HCT116 (cell line): ENCODE data around the gene DOP1B. TPM values are rescaled to one million over a fixed set of nuclear protein-coding genes. Genes with fewer than 3 reads are reported as not detected.
A peak's percentile ranks its signal among the peaks of the same experiment; 100 is the strongest.

Experiments used
- ATAC-seq: fragments of 200-7000 bp; cut with Tn5 transposase; 2 replicates; pipeline ENCODE4 v1.9.1; 2020; ENCODE audit warnings: mild to moderate bottlenecking, moderate library complexity
- BruUV-seq: library from RNA; stranded (reverse); fragments of 400-500 nt; replicated peaks from 2 replicates; lab custom pipeline; 2021; lab: Mats Ljungman, UMichigan
- CTCF ChIA-PET: fragments of 300-600 bp; sonication (Branson Sonifier 250); formaldehyde crosslinking; loops from one replicate; lab custom pipeline; 2021; ENCODE audit warnings: antibody characterized with exemption; lab: Charles Lee
- POLR2A ChIA-PET: fragments of 300-600, 350-600 bp; sonication (Branson Sonifier 250); formaldehyde crosslinking; loops from one replicate; lab custom pipeline; 2021; ENCODE audit warnings: antibody characterized with exemption; lab: Charles Lee
- RAD21 ChIA-PET, 2 experiments: fragments of 300-600 bp; sonication (Branson Sonifier 250); formaldehyde crosslinking; loops; one replicate each; lab custom pipeline; 2023; ENCODE audit warnings: low total read pairs in 2 of 2; ENCODE audit not compliant: uncharacterized antibody in 2 of 2, unreplicated experiment in 2 of 2, low non-redundant PET in 1 of 2; lab: Charles Lee
- DNase-seq: peaks from one replicate; pipeline ENCODE4 v3.0.0-alpha.2; 2010; ENCODE audit warnings: low read depth, low spot score
- H2AFZ ChIP-seq: fragments of 200-600 bp; shearing (Covaris generic), sonication (generic); 2 replicates; pipeline ENCODE4 v1.6.1; 2017; ENCODE audit warnings: low read depth, mixed run types, mixed read lengths, antibody characterized with exemption, low read length; ENCODE audit not compliant: poor library complexity, severe bottlenecking
- H3K27ac ChIP-seq: 2 replicates; pipeline ENCODE4 v1.5.1; 2012; ENCODE audit warnings: low read depth, low read length
- H3K27me3 ChIP-seq: fragments of 200-600 bp; sonication (generic); 2 replicates; pipeline ENCODE4 v1.6.1; 2016; ENCODE audit warnings: mixed run types, low read length, mixed read lengths; ENCODE audit not compliant: insufficient read depth
- H3K36me3 ChIP-seq, 2 experiments: fragments of 200-500 bp in 1 of 2; fragments of 200-600 bp in 1 of 2; sonication (Bioruptor generic) in 1 of 2; sonication (generic) in 1 of 2; 2 replicates each; pipeline versions ENCODE4 v1.5.1 to v1.6.1; 2014 to 2016; ENCODE audit warnings: low read length in 2 of 2, inconsistent platforms in 1 of 2, mixed read lengths in 1 of 2, mixed run types in 1 of 2; ENCODE audit not compliant: insufficient read depth in 2 of 2, control insufficient read depth in 1 of 2
- H3K4me1 ChIP-seq, 2 experiments: fragments of 200-600 bp in 1 of 2; sonication (generic) in 1 of 2; 2 replicates each; pipeline versions ENCODE4 v1.5.1 to v1.6.1; 2012 to 2017; ENCODE audit warnings: low read length in 2 of 2, inconsistent platforms in 1 of 2, mild to moderate bottlenecking in 1 of 2, mixed read lengths in 1 of 2, mixed run types in 1 of 2, moderate library complexity in 1 of 2; ENCODE audit not compliant: insufficient read depth in 2 of 2, control insufficient read depth in 1 of 2
- H3K4me2 ChIP-seq: fragments of 200-600 bp; sonication (generic); 2 replicates; pipeline ENCODE4 v1.6.1; 2017; ENCODE audit warnings: mixed run types, low read length, mixed read lengths
- H3K4me3 ChIP-seq, 2 experiments: fragments of 200-600 bp in 1 of 2; sonication (generic) in 1 of 2; replicated peaks in 1 of 2; 2 replicates each; pipeline ENCODE4 v1.5.1; 2011 to 2016; ENCODE audit warnings: low read length in 2 of 2, control low read depth in 1 of 2, low read depth in 1 of 2, mild to moderate bottlenecking in 1 of 2, mixed read lengths in 1 of 2, mixed run types in 1 of 2
- H3K79me2 ChIP-seq: fragments of 200-600 bp; sonication (generic); 2 replicates; pipeline ENCODE4 v1.6.1; 2017; ENCODE audit warnings: mild to moderate bottlenecking, mixed run types, low read length, moderate library complexity, mixed read lengths; ENCODE audit not compliant: insufficient read depth
- H3K9ac ChIP-seq: fragments of 200-600 bp; sonication (generic); 2 replicates; pipeline ENCODE4 v1.6.1; 2016; ENCODE audit warnings: low read length, mixed read lengths
- H3K9me2 ChIP-seq: fragments of 200-600 bp; sonication (generic), shearing (Covaris generic); 2 replicates; pipeline ENCODE4 v1.6.1; 2017; ENCODE audit warnings: mixed run types, mild to moderate bottlenecking, moderate library complexity; ENCODE audit not compliant: insufficient read depth
- H3K9me3 ChIP-seq, 2 experiments: fragments of 200-500 bp in 1 of 2; fragments of 200-600 bp in 1 of 2; sonication (Bioruptor generic) in 1 of 2; sonication (generic) in 1 of 2; 2 replicates each; pipeline ENCODE4 v1.6.1; 2014 to 2017; ENCODE audit warnings: low read length in 2 of 2, mixed read lengths in 2 of 2, inconsistent platforms in 1 of 2, low read depth in 1 of 2, mild to moderate bottlenecking in 1 of 2, mixed run types in 1 of 2, moderate library complexity in 1 of 2; ENCODE audit not compliant: control insufficient read depth in 1 of 2, insufficient read depth in 1 of 2
- H4K20me1 ChIP-seq: fragments of 200-600 bp; sonication (generic), shearing (Covaris generic); 2 replicates; pipeline ENCODE4 v1.6.1; 2017; ENCODE audit warnings: mixed run types, mild to moderate bottlenecking, moderate library complexity; ENCODE audit not compliant: insufficient read depth
- CBX3 ChIP-seq: IDR thresholded peaks from 2 replicates; pipeline ENCODE4 v1.6.1; 2012; ENCODE audit warnings: low read depth
- CEBPB ChIP-seq: IDR thresholded peaks from 2 replicates; pipeline ENCODE4 v1.6.1; 2012; ENCODE audit warnings: low read depth
- CTCF ChIP-seq, 3 experiments: fragments of 200-600 bp in 1 of 3; sonication (generic) in 1 of 3; IDR thresholded peaks in 2 of 3; conservative IDR thresholded peaks in 1 of 3; 2 replicates each; pipeline ENCODE4 v1.5.1; 2012 to 2017; ENCODE audit warnings: low read depth in 2 of 3, low read length in 2 of 3, antibody characterized with exemption in 1 of 3, borderline replicate concordance in 1 of 3, control low read depth in 1 of 3, mild to moderate bottlenecking in 1 of 3, mixed read lengths in 1 of 3, mixed run types in 1 of 3, moderate library complexity in 1 of 3; ENCODE audit not compliant: insufficient read depth in 1 of 3
- EGR1 ChIP-seq: IDR thresholded peaks from 2 replicates; pipeline ENCODE4 v1.6.1; 2012; ENCODE audit warnings: low read depth
- EZH2 ChIP-seq: fragments of 200-600 bp; sonication (generic); IDR thresholded peaks from 2 replicates; pipeline ENCODE4 v1.6.1; 2017; ENCODE audit warnings: antibody characterized with exemption, mixed run types
- JUND ChIP-seq: IDR thresholded peaks from 2 replicates; pipeline ENCODE4 v1.6.1; 2012
- POLR2AphosphoS5 ChIP-seq: IDR thresholded peaks from 2 replicates; pipeline ENCODE4 v1.6.1; 2011; ENCODE audit warnings: mild to moderate bottlenecking, low read depth, low read length, moderate library complexity
- REST ChIP-seq: IDR thresholded peaks from 2 replicates; pipeline ENCODE4 v1.6.1; 2012; ENCODE audit warnings: low read depth
- SP1 ChIP-seq: IDR thresholded peaks from 2 replicates; pipeline ENCODE4 v1.6.1; 2012; ENCODE audit warnings: low read depth
- SRF ChIP-seq: IDR thresholded peaks from 2 replicates; pipeline ENCODE4 v1.6.1; 2012; ENCODE audit warnings: low read depth
- TCF7L2 ChIP-seq: IDR thresholded peaks from 2 replicates; pipeline ENCODE4 v1.7.0; 2011; ENCODE audit warnings: borderline replicate concordance, inconsistent platforms; ENCODE audit not compliant: insufficient read depth, insufficient read length; ENCODE audit errors: extremely low read depth
- YY1 ChIP-seq: IDR thresholded peaks from 2 replicates; pipeline ENCODE4 v1.6.1; 2011; ENCODE audit warnings: low read length, low read depth, moderate library complexity, mild to moderate bottlenecking; ENCODE audit not compliant: insufficient replicate concordance; ENCODE audit errors: extremely low read depth
- ZBTB33 ChIP-seq: IDR thresholded peaks from 2 replicates; pipeline ENCODE4 v1.6.1; 2011; ENCODE audit warnings: mild to moderate bottlenecking, low read length, moderate library complexity; ENCODE audit not compliant: insufficient replicate concordance; ENCODE audit errors: extremely low read depth
- ZNF274 ChIP-seq: fragments of 200-500 bp; sonication (Bioruptor generic); IDR thresholded peaks from 2 replicates; pipeline ENCODE4 v1.6.1; 2014; ENCODE audit warnings: mild to moderate bottlenecking, low read depth, low read length, inconsistent platforms
- intact Hi-C: fragments of 100-400 bp; cut with micrococcal nuclease; formaldehyde crosslinking; loops from 2 replicates; pipeline ENCODE4 v1.10.0; 2022
- total RNA-seq: library from RNA; stranded (reverse); gene quantifications from one replicate; pipeline ENCODE4 v1.2.1, GENCODE V29; 2021; ENCODE audit not compliant: unreplicated experiment
- TF ChIP-seq, protein P1 (sequence below): IDR thresholded peaks from 2 replicates; pipeline ENCODE4 v1.6.1; 2012

DOP1B gene
- total RNA-seq, 1 experiment from 2014 or later: 15.4 TPM

- H3K79me2 ChIP-seq: no peaks in the 10 kb centered on the region
- H3K4me2 ChIP-seq: peak overlapping the region; percentile 72
- peaks cover 33 to 45% of the 10 kb centered on the region in 2 experiments for H3K4me1 ChIP-seq
- TF ChIP-seq SP1 (no peak), EGR1 (no peak), JUND (no peak), SRF (no peak), ZBTB33 (no peak), REST (no peak), POLR2AphosphoS5 (no peak), CEBPB (no peak), CBX3 (no peak), TCF7L2 (no peak), YY1 (no peak), EZH2 (no peak), CTCF (IDR thresholded peaks at IDR 0.05 in 2 of 3, conservative IDR thresholded peaks at IDR 0.05 in 1 of 3; ENCODE audit: borderline replicate concordance in 1 of 3, insufficient read depth in 1 of 3, low read depth in 2 of 3, low read length in 2 of 3) (no peak), ZNF274 (no peak)
- TF ChIP-seq, protein P1, sequence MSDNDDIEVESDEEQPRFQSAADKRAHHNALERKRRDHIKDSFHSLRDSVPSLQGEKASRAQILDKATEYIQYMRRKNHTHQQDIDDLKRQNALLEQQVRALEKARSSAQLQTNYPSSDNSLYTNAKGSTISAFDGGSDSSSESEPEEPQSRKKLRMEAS: no peak
- H3K9me2 ChIP-seq: no peaks in the 10 kb centered on the region
- POLR2A ChIA-PET: interaction anchor here (0.8 kb wide), 1 partner anchor 8 kb away, joined by 3 read pairs; no protein-coding TSS in a partner anchor
- CTCF ChIA-PET: interaction anchor here (1.1 kb wide), 1 partner anchor 50 kb away, joined by 4 read pairs; no protein-coding TSS in a partner anchor
- RAD21 ChIA-PET: interaction anchor here in 1 of 2 experiments (0.9 kb wide), 1 partner anchor 62 kb away, joined by 3 read pairs; no protein-coding TSS in a partner anchor
- peak overlapping the region in 1 of 2 experiments; percentile 27; a peak in 2 of 4 replicates for H3K4me3 ChIP-seq
- no peaks in the 10 kb centered on the region for H3K36me3 ChIP-seq
- peak overlapping the region; percentile 39 for H3K9ac ChIP-seq
- H2AFZ ChIP-seq: no peak overlapping the region
- no peaks in the 10 kb centered on the region for H4K20me1 ChIP-seq
- peak overlapping the region; percentile 51; the same call in 1 of the 2 replicates for H3K27ac ChIP-seq
- ATAC-seq: peak; percentile 90
- DNase-seq: peak; percentile 59
- BruUV-seq: no TSS peak
- H3K9me3 ChIP-seq: no peaks in the 10 kb centered on the region
- intact Hi-C loops: no loop called here
- H3K27me3 ChIP-seq: no peaks in the 10 kb centered on the region
These were observed 46.9 kb downstream of the DOP1B start for GRCh38 chr21:36203603-36203889.
